ENCODE results near the gene MPP2. TPM values are rescaled to one million over a fixed set of nuclear protein-coding genes. Genes with fewer than 3 reads are reported as not detected.

The MPP2 gene
- total RNA-seq, 2 experiments from 2014 or later, result 3.5 to 4.0 TPM

GRCh38 chr17:43917348-43918025 lies 10.2 kb upstream of the MPP2 start:
- H3K36me3 ChIP-seq (ENCODE audit: insufficient read depth, low read length), result no peaks in the 10 kb centered on the region
- H3K27ac Mint-ChIP-seq, result peak overlapping the region; percentile 26
- no peaks in the 10 kb centered on the region for H3K9me3 ChIP-seq (ENCODE audit: control insufficient read depth in 1 of 2, insufficient read depth in 1 of 2, low read length in 2 of 2)
- peak in 12 of 14 experiments; percentile 23 to 77 (median 45) for DNase-seq
- H3K27me3 ChIP-seq (ENCODE audit: control insufficient read depth in 1 of 2, insufficient read depth in 2 of 2, low read length in 2 of 2), result no peaks in the 10 kb centered on the region
- H3K4me1 Mint-ChIP-seq (ENCODE audit: low read depth), result peaks cover 18% of the 10 kb centered on the region
- ATAC-seq (ENCODE audit: poor library complexity), result peak; percentile 80
- POLR2A ChIA-PET, result interaction anchor here (1.1 kb wide), 1 partner anchor 97 kb away, joined by 3 read pairs; the partner anchor contains the start of gene TMEM101
- H3K4me3 ChIP-seq (ENCODE audit: low read length), result peak overlapping the region; percentile 63
- peak overlapping the region; percentile 86 for H3K4me3 Mint-ChIP-seq
- H3K27me3 Mint-ChIP-seq, result no peaks in the 10 kb centered on the region
- CTCF ChIA-PET, result interaction anchor here (1.0 to 1.6 kb wide), 3 partner anchors 9 to 26 kb away, joined by 3 to 6 read pairs (median 4); partner anchors contain the start of gene MPP2
- no peak overlapping the region for H3K27ac ChIP-seq (ENCODE audit: low read depth in 1 of 2, low read length in 2 of 2)
- H3K9me3 Mint-ChIP-seq, result no peaks in the 10 kb centered on the region
- intact Hi-C loops (cut with DNase I, micrococcal nuclease), result loop anchor here in 1 of 2 experiments (10.0 kb wide), 1 partner anchor 127 kb away; no protein-coding TSS in a partner anchor
- no peaks in the 10 kb centered on the region for H3K36me3 Mint-ChIP-seq (ENCODE audit: low read depth)
- peaks cover 20% of the 10 kb centered on the region for H3K4me1 ChIP-seq (ENCODE audit: insufficient read depth, low read length)
- peak; percentile 55 for TF ChIP-seq CTCF (IDR thresholded peaks at IDR 0.05)

- Mint-ChIP-seq H3K27me3 (no peaks in the 10 kb centered on the region), H3K27ac (peak overlapping the region; percentile 26), H3K36me3 (ENCODE audit: low read depth) (no peaks in the 10 kb centered on the region), H3K4me1 (ENCODE audit: low read depth) (peaks cover 18% of the 10 kb centered on the region), H3K9me3 (no peaks in the 10 kb centered on the region), H3K4me3 (peak overlapping the region; percentile 86)
- Histone ChIP-seq H3K4me3 (ENCODE audit: low read length) (peak overlapping the region; percentile 63), H3K27ac (ENCODE audit: low read depth in 1 of 2, low read length in 2 of 2) (no peak overlapping the region), H3K27me3 (ENCODE audit: control insufficient read depth in 1 of 2, insufficient read depth in 2 of 2, low read length in 2 of 2) (no peaks in the 10 kb centered on the region), H3K9me3 (ENCODE audit: control insufficient read depth in 1 of 2, insufficient read depth in 1 of 2, low read length in 2 of 2) (no peaks in the 10 kb centered on the region), H3K4me1 (ENCODE audit: insufficient read depth, low read length) (peaks cover 20% of the 10 kb centered on the region), H3K36me3 (ENCODE audit: insufficient read depth, low read length) (no peaks in the 10 kb centered on the region)
- DNase-seq (no peak), ATAC-seq (ENCODE audit: poor library complexity) (no peak)
- CTCF ChIA-PET, result interaction anchor here (1.0 to 1.6 kb wide), 3 partner anchors 9 to 27 kb away, joined by 3 to 6 read pairs (median 4); partner anchors contain the start of gene MPP2
- intact Hi-C loops (cut with DNase I, micrococcal nuclease), result loop anchor here in 1 of 2 experiments (10.0 kb wide), 1 partner anchor 128 kb away; no protein-coding TSS in a partner anchor
- no peak for TF ChIP-seq CTCF (IDR thresholded peaks at IDR 0.05)
- POLR2A ChIA-PET, result interaction anchor here (1.1 kb wide), 1 partner anchor 98 kb away, joined by 3 read pairs; the partner anchor contains the start of gene TMEM101
These were observed 9.6 kb upstream of the MPP2 start for GRCh38 chr17:43917016-43917347.

GRCh38 chr17:43916385-43916784 lies 9.0 kb upstream of the MPP2 start:
- Histone ChIP-seq H3K4me1 (ENCODE audit: insufficient read depth, low read length) (peaks cover 20% of the 10 kb centered on the region), H3K9me3 (ENCODE audit: control insufficient read depth in 1 of 2, insufficient read depth in 1 of 2, low read length in 2 of 2) (no peaks in the 10 kb centered on the region), H3K4me3 (ENCODE audit: low read length) (no peak overlapping the region), H3K36me3 (ENCODE audit: insufficient read depth, low read length) (no peaks in the 10 kb centered on the region), H3K27me3 (ENCODE audit: control insufficient read depth in 1 of 2, insufficient read depth in 2 of 2, low read length in 2 of 2) (no peaks in the 10 kb centered on the region), H3K27ac (ENCODE audit: low read depth in 1 of 2, low read length in 2 of 2) (no peak overlapping the region)
- DNase-seq (no peak), ATAC-seq (ENCODE audit: poor library complexity) (no peak)
- intact Hi-C loops (cut with DNase I, micrococcal nuclease), result loop anchor here in 1 of 2 experiments (10.0 kb wide), 1 partner anchor 128 kb away; no protein-coding TSS in a partner anchor
- POLR2A ChIA-PET, result no interaction called here
- Mint-ChIP-seq H3K9me3 (no peaks in the 10 kb centered on the region), H3K36me3 (ENCODE audit: low read depth) (no peaks in the 10 kb centered on the region), H3K27ac (no peak overlapping the region), H3K4me1 (ENCODE audit: low read depth) (peaks cover 18% of the 10 kb centered on the region), H3K27me3 (no peaks in the 10 kb centered on the region), H3K4me3 (peak overlapping the region; percentile 72)
- TF ChIP-seq CTCF (IDR thresholded peaks at IDR 0.05), result no peak
- CTCF ChIA-PET, result no interaction called here
